ENCODE results near the gene DAB1. TPM values are rescaled to one million over a fixed set of nuclear protein-coding genes. Genes with fewer than 3 reads are reported as not detected.

The DAB1 gene
- polyA plus RNA-seq, 1 donor from 2014 or later = 11.4 TPM

GRCh38 chr1:57336793-57337192 is 87.1 kb downstream of the DAB1 start:
- H3K4me2 ChIP-seq (ENCODE audit: low read length) = no peak overlapping the region
- no peaks in the 10 kb centered on the region for H3K27me3 ChIP-seq (ENCODE audit: insufficient read depth, low read depth, low read length)
- H3K9ac ChIP-seq (ENCODE audit: low read length) = no peak overlapping the region
- H3K79me2 ChIP-seq (replicated peaks; ENCODE audit: insufficient read depth, low read length) = no peaks in the 10 kb centered on the region
- H3K9me3 ChIP-seq (ENCODE audit: low read length) = no peaks in the 10 kb centered on the region
- no peak overlapping the region for H3K4me3 ChIP-seq (ENCODE audit: low read length)
- no peak overlapping the region for H2AFZ ChIP-seq (ENCODE audit: low read depth, low read length)
- H3F3A ChIP-seq (ENCODE audit: insufficient read depth, low read length, poor library complexity, severe bottlenecking) = no peaks in the 10 kb centered on the region
- TF ChIP-seq EP300 (conservative IDR thresholded peaks at IDR 0.05; ENCODE audit: poor library complexity, severe bottlenecking) = no peak
- TF ChIP-seq POLR2AphosphoS5 (IDR thresholded peaks at IDR 0.05) = no peak
- no peak for TF ChIP-seq MXI1 (conservative IDR thresholded peaks at IDR 0.05; ENCODE audit: poor library complexity, severe bottlenecking)
- no peak for TF ChIP-seq REST (IDR thresholded peaks at IDR 0.05; ENCODE audit: borderline replicate concordance)
- TF ChIP-seq RAD21 (conservative IDR thresholded peaks at IDR 0.05) = no peak
- TF ChIP-seq EZH2 (IDR thresholded peaks at IDR 0.05; ENCODE audit: borderline replicate concordance, insufficient read depth, low read length, poor library complexity, severe bottlenecking) = no peak
- no peak for TF ChIP-seq TAF1 (IDR thresholded peaks at IDR 0.05; ENCODE audit: low read depth)
- no peak for TF ChIP-seq SMC3 (conservative IDR thresholded peaks at IDR 0.05; ENCODE audit: poor library complexity)
- TF ChIP-seq, protein P1, sequence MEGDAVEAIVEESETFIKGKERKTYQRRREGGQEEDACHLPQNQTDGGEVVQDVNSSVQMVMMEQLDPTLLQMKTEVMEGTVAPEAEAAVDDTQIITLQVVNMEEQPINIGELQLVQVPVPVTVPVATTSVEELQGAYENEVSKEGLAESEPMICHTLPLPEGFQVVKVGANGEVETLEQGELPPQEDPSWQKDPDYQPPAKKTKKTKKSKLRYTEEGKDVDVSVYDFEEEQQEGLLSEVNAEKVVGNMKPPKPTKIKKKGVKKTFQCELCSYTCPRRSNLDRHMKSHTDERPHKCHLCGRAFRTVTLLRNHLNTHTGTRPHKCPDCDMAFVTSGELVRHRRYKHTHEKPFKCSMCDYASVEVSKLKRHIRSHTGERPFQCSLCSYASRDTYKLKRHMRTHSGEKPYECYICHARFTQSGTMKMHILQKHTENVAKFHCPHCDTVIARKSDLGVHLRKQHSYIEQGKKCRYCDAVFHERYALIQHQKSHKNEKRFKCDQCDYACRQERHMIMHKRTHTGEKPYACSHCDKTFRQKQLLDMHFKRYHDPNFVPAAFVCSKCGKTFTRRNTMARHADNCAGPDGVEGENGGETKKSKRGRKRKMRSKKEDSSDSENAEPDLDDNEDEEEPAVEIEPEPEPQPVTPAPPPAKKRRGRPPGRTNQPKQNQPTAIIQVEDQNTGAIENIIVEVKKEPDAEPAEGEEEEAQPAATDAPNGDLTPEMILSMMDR (IDR thresholded peaks at IDR 0.05; ENCODE audit: poor library complexity, severe bottlenecking) = no peak
- H3K36me3 ChIP-seq (ENCODE audit: insufficient read depth, low read length) = no peaks in the 10 kb centered on the region
- H3K27ac ChIP-seq (ENCODE audit: low read length) = no peak overlapping the region
- no peaks in the 10 kb centered on the region for H3K9me2 ChIP-seq (ENCODE audit: insufficient read depth, low read length)
- H4K20me1 ChIP-seq (ENCODE audit: insufficient read depth) = no peaks in the 10 kb centered on the region

DNA sequence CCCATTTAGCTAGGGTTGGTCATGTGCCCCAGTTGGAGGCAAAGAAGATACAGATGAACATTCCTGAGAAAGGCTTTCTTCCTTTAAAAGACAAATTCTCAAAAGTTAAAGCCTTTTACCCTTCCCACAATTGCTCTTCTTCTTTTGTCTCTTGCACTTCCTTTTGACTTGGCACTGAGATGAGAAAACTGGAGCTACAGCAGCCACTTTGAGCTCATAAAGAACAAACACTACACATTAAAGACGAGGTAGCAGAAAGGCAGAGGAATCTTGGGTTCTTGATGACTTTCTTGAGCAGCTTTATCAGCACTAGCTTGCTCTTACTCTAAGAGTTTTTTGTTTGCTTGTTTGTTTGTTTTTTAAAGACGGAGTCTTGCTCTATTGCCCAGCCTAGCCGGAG is 92.2 kb downstream of the DAB1 start:
- H3K4me2 ChIP-seq (ENCODE audit: low read length) = no peak overlapping the region
- H4K20me1 ChIP-seq (ENCODE audit: insufficient read depth) = no peaks in the 10 kb centered on the region
- no peaks in the 10 kb centered on the region for H3K79me2 ChIP-seq (replicated peaks; ENCODE audit: insufficient read depth, low read length)
- H3K27me3 ChIP-seq (ENCODE audit: insufficient read depth, low read depth, low read length) = no peaks in the 10 kb centered on the region
- no peak overlapping the region for H3K9ac ChIP-seq (ENCODE audit: low read length)
- H3F3A ChIP-seq (ENCODE audit: insufficient read depth, low read length, poor library complexity, severe bottlenecking) = peaks cover 4% of the 10 kb centered on the region
- H3K4me3 ChIP-seq (ENCODE audit: low read length) = no peak overlapping the region
- no peaks in the 10 kb centered on the region for H3K9me3 ChIP-seq (ENCODE audit: low read length)
- TF ChIP-seq EZH2 (IDR thresholded peaks at IDR 0.05; ENCODE audit: borderline replicate concordance, insufficient read depth, low read length, poor library complexity, severe bottlenecking) (no peak), RAD21 (conservative IDR thresholded peaks at IDR 0.05) (no peak), POLR2AphosphoS5 (IDR thresholded peaks at IDR 0.05) (no peak), MXI1 (conservative IDR thresholded peaks at IDR 0.05; ENCODE audit: poor library complexity, severe bottlenecking) (no peak), TAF1 (IDR thresholded peaks at IDR 0.05; ENCODE audit: low read depth) (no peak), REST (IDR thresholded peaks at IDR 0.05; ENCODE audit: borderline replicate concordance) (no peak), EP300 (conservative IDR thresholded peaks at IDR 0.05; ENCODE audit: poor library complexity, severe bottlenecking) (no peak), SMC3 (conservative IDR thresholded peaks at IDR 0.05; ENCODE audit: poor library complexity) (no peak)
- TF ChIP-seq, protein P1 (IDR thresholded peaks at IDR 0.05; ENCODE audit: poor library complexity, severe bottlenecking) = no peak
- H3K27ac ChIP-seq (ENCODE audit: low read length) = no peak overlapping the region
- no peaks in the 10 kb centered on the region for H3K36me3 ChIP-seq (ENCODE audit: insufficient read depth, low read length)
- no peak overlapping the region for H2AFZ ChIP-seq (ENCODE audit: low read depth, low read length)
- H3K9me2 ChIP-seq (ENCODE audit: insufficient read depth, low read length) = no peaks in the 10 kb centered on the region

Measured in neural cell (in vitro differentiated cells).